T-helper 1 cell treated with Interleukin-12 subunit alpha and Interleukin-12 subunit beta and Interleukin-4 antibody, amounts not matched to agents 30 μg/mL and 1 μg/mL, for 36 hours (primary cell): ENCODE measurements around the gene COX19.

Experiments used
- H3K27ac Mint-ChIP-seq: one replicate; pipeline ENCODE4 v1.8.0; 2021; ENCODE audit warnings: mild to moderate bottlenecking, mixed read lengths
- H3K27me3 Mint-ChIP-seq: one replicate; pipeline ENCODE4 v1.8.0; 2021; ENCODE audit warnings: low read depth, mixed read lengths
- H3K36me3 Mint-ChIP-seq: one replicate; pipeline ENCODE4 v1.8.0; 2021; ENCODE audit warnings: low read depth, mixed read lengths
- H3K4me1 Mint-ChIP-seq: one replicate; pipeline ENCODE4 v1.8.0; 2021; ENCODE audit warnings: low read depth, mixed read lengths
- H3K4me3 Mint-ChIP-seq: one replicate; pipeline ENCODE4 v1.8.0; 2021; ENCODE audit warnings: mild to moderate bottlenecking, moderate library complexity, mixed read lengths
- H3K9me3 Mint-ChIP-seq: one replicate; pipeline ENCODE4 v1.8.0; 2021; ENCODE audit warnings: mixed read lengths

The COX19 gene

DNA sequence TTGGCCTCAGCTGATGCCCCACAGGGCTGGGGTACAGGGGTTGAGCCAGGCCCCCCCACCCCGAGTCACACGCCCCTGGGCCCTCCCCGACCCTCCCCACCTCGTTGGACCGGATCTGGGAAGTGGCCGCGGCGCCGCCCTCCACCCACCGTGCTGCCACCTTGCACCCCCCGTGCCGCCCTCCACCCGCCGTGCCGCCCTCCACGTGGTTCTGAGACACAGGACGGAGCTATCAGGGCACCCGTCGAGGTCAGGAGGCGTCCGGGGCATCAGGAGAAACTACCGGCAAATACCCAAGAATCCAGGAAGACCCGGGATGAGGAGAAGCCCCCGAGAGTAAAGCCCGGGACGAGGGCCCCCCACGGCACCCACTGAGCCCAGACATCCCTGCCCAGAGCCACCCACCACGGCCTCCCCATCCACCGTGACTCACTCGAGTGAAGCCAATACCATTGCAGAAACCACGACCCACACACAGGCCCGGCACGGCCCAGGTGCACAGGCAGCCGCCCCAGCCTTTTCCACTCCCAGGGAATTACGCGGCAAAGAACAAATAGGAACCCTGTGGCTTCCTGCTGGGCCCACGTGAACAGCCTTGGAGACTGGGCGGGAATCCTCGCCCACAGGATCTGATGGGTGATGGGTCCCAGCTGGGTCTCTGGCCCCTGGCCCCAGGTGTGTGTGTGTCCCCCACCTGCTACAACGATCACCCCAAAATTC lies 54.8 kb downstream of the COX19 start:
- no peaks in the 10 kb centered on the region for H3K9me3 Mint-ChIP-seq
- H3K4me1 Mint-ChIP-seq = peaks cover 18% of the 10 kb centered on the region
- H3K36me3 Mint-ChIP-seq = peaks cover 2% of the 10 kb centered on the region
- no peaks in the 10 kb centered on the region for H3K27me3 Mint-ChIP-seq
- H3K27ac Mint-ChIP-seq = peak overlapping the region; percentile 62
- H3K4me3 Mint-ChIP-seq = no peak overlapping the region

DNA sequence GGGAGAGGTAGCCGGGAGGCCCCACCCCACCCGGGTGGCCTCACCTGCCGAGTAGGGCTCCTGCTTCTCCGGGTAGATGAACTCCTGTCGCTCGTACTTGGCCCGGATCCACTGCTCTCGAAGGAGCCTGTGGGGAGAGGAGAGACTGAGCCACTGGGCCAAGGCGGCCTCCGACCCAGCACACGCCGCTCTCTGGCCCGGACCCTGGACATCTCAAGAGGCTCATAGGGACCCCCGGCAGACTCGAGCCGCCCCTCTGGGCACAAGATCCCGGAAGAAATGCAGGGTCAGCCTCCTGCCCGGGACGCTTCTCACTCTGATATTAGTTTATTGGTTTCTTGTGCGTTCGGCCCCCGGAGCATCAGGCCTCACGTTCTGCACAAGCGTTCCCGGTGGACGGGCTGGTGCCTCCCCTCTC lies 55.4 kb downstream of the COX19 start:
- H3K4me3 Mint-ChIP-seq = no peak overlapping the region
- peaks cover 18% of the 10 kb centered on the region for H3K4me1 Mint-ChIP-seq
- H3K27ac Mint-ChIP-seq = no peak overlapping the region
- H3K27me3 Mint-ChIP-seq = no peaks in the 10 kb centered on the region
- peaks cover 2% of the 10 kb centered on the region for H3K36me3 Mint-ChIP-seq
- H3K9me3 Mint-ChIP-seq = no peaks in the 10 kb centered on the region

DNA sequence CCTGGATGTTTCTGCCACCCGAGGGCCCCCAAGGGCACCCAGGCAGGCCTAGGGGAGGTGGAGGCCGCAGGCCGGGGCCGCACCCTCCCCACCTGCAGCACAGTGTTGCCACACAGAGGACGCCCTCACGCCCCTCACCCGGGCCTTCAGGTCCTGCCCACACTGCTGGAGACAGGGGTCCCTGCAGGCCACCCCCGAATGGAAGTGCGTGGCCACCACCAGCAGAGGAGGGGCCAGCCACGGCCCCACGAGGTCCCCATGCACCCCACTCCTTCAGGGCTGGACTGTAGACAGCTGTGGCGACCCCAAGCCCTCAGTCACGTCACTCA lies 56.3 kb downstream of the COX19 start:
- Mint-ChIP-seq H3K27ac (no peak overlapping the region), H3K27me3 (no peaks in the 10 kb centered on the region), H3K9me3 (no peaks in the 10 kb centered on the region), H3K36me3 (peaks cover 2% of the 10 kb centered on the region), H3K4me3 (no peak overlapping the region), H3K4me1 (peaks cover 15% of the 10 kb centered on the region)

DNA sequence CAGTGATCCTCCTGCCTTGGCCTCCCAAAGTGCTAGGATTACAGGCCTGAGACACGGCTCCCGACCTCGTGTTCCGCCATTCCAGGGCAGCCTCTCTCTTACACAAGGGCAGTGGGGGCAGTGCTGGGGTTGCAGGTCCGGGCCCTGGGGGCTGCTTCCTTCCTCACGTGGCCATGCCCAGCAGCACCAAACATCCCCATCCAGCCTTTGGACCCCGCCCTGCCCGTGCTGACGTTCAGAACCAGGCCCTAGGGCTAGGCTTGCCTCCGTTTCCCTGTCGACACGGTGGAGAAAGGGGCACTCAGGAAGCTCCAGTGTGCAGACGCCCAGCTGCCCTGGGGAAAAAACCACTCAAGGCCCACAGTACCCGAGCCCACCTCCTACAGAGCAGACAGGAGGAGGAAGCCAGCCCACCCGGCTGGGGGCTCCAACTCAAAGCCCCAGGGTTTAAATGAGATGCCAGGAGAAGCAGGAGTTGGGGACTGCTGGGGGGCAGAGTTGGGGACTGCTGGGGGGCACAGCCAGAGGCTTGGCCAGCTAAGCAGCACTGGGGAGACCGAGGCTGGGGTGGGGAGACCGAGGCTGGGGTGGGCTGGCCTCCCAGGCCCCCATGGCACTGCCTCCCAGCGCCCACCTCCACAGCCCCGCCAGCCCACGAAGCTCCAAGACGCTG lies 56.8 kb downstream of the COX19 start:
- Mint-ChIP-seq H3K27ac (no peak overlapping the region), H3K27me3 (no peaks in the 10 kb centered on the region), H3K4me1 (peaks cover 15% of the 10 kb centered on the region), H3K9me3 (no peaks in the 10 kb centered on the region), H3K4me3 (no peak overlapping the region), H3K36me3 (peaks cover 2% of the 10 kb centered on the region)

DNA sequence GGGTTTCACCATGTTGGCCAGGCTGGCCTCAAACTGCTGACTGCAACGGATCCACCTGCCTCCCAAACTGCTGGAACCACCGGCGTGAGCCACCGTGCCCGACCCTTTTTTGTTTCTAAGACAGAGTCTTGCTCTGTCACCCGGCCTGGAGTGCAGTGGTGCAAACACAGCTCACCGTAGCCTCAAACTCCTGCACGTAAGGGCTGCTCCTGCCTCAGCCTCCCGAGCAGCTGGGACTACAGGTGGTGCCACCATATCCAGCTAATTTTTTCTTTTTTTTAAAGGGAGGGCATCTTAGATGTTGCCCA lies 57.3 kb downstream of the COX19 start:
- H3K27ac Mint-ChIP-seq = no peak overlapping the region
- peaks cover 12% of the 10 kb centered on the region for H3K4me1 Mint-ChIP-seq
- H3K36me3 Mint-ChIP-seq = peaks cover 2% of the 10 kb centered on the region
- no peaks in the 10 kb centered on the region for H3K27me3 Mint-ChIP-seq
- H3K4me3 Mint-ChIP-seq = no peak overlapping the region
- H3K9me3 Mint-ChIP-seq = no peaks in the 10 kb centered on the region

DNA sequence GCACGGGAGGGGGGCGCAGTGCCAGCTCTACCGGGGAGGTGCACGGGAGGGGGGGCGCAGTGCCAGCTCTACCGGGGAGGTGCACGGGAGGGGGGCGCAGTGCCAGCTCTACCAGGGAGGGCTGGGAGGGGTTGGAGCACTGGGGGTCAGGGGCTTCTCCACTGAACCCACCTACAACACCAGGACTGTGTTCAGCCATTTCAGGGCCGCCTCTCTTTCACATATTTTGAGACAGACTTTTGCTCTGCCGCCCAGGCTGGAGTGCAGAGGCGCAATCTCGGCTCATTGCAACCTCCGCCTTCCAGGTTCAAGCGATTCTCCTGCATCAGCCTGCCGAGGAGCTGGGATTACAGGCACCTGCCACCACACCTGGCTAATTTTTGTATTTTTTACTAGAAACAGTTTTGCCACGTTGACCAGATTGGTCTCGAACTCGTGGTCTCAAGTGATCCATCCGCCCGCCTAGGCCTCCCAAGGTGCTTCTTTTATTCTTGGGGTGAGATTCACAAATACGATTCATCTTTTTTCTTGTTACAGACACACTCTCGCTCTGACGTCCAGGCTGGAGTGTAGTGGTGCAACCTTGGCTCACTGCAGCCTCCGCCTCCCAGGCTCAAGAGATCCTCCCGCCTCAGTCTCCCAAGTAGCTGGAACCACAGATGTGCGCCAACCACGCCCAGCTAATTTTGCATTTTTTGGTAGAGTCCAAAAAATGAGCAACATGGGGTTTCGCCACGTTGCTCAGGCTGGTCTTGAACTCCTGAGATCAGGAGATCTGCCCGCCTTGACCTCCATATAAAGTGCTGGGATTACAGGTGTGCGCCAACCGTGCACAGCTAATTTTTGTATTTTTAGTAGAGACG lies 57.9 kb downstream of the COX19 start:
- Mint-ChIP-seq H3K4me3 (no peak overlapping the region), H3K4me1 (peaks cover 9% of the 10 kb centered on the region), H3K36me3 (peaks cover 2% of the 10 kb centered on the region), H3K27me3 (no peaks in the 10 kb centered on the region), H3K27ac (no peak overlapping the region), H3K9me3 (no peaks in the 10 kb centered on the region)

DNA sequence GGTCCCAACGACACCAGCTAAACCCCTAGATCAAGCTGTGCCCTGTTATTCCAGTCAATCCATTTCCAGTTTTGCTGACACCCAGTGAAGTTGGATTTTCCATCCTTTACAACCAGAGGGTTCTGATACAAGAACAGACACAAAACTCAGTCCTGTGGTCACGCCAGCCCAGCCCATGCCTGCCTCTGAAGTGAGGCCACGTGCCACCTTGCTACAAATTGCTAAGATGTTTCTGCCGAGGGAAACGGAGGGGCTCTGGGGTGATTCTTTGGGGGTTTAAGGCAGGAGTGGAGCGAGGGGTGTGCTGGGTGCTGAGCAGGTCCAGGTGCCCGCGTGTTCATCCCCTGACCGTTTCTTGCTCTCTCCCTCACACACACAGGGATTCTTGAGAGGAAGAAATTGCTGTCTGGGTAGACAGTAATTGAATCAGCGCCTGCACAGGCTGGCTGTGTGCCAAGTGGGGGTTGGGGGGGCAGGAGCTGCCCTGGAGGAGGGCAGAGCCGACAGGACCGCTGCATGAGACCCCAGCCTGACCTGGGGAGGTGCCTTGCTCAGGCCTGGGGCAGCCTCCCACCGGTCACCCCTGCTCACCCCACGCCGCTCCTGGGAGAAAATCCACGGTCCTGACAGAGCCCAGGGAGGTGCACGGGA lies 58.9 kb downstream of the COX19 start:
- H3K27ac Mint-ChIP-seq = no peak overlapping the region
- no peak overlapping the region for H3K4me3 Mint-ChIP-seq
- no peaks in the 10 kb centered on the region for H3K27me3 Mint-ChIP-seq
- H3K4me1 Mint-ChIP-seq = peaks cover 6% of the 10 kb centered on the region
- peaks cover 2% of the 10 kb centered on the region for H3K36me3 Mint-ChIP-seq
- no peaks in the 10 kb centered on the region for H3K9me3 Mint-ChIP-seq
